Neural progenitor cell (in vitro differentiated cells): ENCODE measurements around the gene GTPBP6.

Experiments
- CTCF ChIP-seq: fragments of 200-600 bp; sonication (generic); IDR thresholded peaks from 2 replicates; pipeline ENCODE4 v1.5.1; 2017; ENCODE audit warnings: antibody characterized with exemption, mild to moderate bottlenecking
- EZH2 ChIP-seq: fragments of 200-600 bp; sonication (generic); IDR thresholded peaks from 2 replicates; pipeline ENCODE4 v1.6.1; 2017; ENCODE audit warnings: antibody characterized with exemption, mild to moderate bottlenecking, moderate library complexity
- EZH2phosphoT487 ChIP-seq: fragments of 200-600 bp; sonication (generic); IDR thresholded peaks from 2 replicates; pipeline ENCODE4 v1.6.1; 2017; ENCODE audit warnings: antibody characterized with exemption

- TF ChIP-seq CTCF: no peak
- no peak for TF ChIP-seq EZH2
- no peak for TF ChIP-seq EZH2phosphoT487
Measured at GRCh38 chrX:319579-320125, 1.1 kb upstream of the GTPBP6 start.
